COLO668 (cell line): ENCODE measurements around the gene NFIX.

ENCODE experiments used
- DNase-seq: peaks from one replicate; lab custom pipeline; 2025; ENCODE audit not compliant: unreplicated experiment; lab: John Stamatoyannopoulos, UW

NFIX gene

DNA sequence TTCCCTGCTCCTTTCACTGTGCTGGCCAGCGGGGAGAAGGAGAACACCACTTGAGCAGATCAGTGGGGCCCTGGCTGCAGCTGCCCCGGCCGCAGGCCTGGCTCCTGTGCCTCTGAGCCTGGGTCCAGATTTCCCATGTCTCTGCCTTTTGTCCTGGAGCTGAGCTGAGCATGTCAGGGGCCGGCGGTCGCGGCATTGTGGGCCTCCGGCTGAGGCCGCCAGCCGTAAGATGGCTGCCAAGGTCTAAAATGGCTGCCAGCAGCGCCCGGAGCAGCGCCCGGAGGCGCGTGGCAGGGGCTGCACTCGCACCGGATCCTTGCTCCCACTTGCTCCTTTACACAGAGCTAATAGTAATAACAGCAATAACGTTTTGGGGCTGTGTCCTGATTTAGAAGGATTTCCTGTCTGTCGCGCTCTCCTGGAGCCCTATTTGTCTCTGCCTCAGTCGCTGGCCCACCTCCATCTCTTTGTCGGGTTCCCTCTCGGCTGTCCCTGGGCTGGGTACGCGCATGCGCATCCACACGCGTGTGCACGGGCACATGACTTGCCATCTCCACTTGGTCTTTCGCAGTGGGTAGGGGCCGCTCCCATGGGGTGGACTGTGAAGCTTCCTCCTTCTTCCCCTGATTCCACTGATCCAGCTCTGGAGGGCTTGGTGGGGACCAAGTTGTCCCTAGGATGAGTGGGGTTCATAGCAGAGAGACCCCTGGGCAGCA is 75.3 kb downstream of the NFIX start:
- DNase-seq = no peak

DNA sequence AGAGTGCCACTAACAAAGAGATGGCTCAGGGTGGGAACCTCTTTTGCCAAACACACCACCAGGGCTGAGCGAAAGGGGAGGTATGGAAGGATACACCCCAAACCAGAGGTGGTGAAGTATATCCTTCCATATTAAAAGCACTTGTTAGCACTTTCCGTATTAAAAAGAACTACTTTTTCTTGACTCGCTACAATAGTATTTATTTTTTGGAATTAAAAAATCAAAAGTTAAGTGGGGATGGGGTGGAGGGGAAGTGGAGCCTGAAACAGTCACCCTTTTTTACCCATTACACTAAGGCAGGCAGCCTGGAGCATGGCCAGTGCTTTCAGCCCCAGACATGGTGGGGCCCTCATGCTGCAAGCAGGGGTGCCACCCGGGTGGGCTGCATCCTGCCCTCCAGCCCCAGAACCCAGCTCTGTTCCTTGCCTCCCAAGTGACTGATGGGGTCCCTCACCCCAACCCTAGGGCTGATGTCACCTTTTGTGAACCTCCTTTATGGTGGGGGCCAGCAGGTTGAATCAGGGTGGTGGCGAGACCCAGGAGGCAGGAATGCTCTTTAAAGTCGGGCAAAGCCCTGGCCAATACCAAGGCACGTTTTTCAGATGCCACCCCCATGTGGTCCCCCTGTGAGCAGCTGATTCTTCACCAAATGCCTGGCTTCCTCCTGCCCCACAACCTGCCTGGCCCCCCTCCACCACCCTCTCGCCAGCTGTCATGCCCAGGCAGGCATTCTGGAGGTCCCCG is 76.3 kb downstream of the NFIX start:
- DNase-seq = no peak

DNA sequence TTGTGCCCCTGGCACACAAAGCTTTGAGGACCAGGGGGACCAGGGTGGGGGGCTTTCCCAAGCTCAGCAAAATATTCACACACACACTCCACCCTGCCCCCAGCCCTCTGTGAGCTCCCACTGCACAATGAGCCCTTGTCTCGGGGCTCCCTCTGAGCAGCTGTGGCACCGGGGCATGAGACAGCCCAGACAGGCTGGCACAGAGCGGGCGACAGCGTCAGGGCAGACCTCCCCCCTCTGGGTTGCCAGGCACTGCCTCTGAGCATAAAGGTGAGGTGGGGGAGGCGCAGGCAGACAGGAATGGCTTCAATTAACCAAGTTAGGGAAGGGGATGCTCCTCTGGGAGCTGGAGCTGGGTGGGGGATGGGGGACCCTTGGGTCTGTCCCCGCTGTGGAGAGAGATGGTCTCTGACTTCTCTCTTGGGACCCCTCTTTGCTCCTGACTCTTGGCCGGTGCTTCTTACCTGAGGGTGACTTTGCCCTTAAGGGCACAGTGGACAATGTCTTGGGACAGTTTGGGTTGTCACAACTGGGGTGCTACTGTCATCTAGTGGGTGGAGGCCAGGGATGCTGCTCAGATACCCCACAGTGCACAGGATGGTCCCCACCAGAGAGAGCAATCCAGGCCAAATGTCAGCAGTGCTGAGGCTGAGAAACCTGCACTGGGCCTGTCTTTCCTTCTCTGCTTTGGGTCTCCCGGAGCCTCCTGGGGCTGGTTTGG is 77.1 kb downstream of the NFIX start:
- no peak for DNase-seq

DNA sequence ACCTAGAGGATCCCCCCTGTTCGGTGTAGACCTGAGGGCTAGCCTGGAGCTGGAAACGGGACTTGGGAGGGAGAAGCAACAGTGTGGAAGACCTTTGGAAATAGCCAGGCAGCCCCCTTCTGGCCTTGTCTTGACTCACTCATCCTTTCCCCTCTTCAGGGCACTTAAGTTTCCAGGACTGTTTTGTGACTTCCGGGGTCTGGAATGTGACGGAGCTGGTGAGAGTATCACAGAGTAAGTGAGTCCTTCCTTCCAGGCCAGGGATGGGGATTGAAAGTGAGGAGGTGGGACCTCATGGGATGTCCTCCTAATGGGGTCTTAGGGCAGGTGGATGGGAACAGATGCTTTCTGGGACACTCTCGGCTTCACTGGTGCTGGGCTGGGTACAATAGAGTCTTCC is 78.0 kb downstream of the NFIX start:
- no peak for DNase-seq

DNA sequence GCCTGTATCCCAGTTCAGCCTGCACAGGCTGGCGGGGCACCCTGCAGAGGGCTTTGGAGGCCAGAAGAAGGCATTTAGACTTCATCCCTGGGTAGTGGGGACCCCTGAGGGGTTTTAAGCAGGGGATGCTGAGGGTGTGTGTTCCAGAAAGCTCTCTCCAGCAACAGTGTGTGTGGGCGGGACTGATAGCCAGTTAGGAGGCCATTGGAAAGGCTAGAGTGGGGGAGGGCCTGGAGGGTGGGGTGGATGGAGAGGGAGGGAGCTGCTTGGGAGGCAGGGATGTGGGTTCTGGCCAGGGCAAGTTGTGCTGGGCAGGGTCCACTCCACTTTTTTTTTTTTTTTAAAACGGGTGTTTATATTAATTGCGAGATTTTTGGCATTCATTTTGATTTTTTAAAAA is 79.1 kb downstream of the NFIX start:
- DNase-seq = no peak

DNA sequence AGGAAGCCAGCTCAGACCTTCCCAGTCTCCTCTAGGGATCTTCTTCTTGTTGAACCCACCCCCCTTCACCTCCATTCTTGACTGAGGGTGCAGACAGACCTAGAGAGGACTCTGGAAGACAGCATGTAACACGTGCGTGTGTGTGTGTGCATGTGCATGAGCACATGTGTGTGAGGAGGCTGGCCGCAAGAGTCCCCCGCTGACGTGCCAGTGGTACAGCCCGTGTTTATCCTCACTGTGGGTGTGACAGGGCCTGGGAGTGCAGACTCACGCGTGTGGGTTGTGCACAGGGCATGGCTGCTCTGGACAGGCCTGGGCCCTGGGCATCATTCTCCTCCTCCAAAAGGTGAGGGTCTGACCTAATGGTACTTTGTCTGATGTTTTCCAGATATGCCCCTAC is 81.0 kb downstream of the NFIX start:
- DNase-seq = no peak

DNA sequence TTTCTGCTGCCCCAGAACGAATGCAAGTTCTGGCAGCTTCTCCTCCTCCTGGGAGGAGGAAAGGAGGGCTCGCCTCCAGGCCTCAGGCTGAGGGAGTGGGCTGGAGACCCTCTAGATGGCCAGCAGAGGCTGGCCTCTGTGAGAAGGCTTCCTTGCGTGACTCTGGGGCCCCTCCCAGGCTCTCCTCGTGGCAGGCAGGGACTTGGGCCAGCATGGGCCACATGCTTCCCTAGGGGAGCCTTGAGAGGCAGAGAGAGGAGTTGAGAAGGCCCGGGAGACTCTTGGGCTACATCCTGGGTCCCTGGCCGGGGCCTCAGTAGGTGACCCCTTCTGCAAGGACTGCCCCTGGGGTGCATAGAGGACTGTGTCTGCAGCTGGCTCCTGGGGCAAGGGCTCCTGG is 81.5 kb downstream of the NFIX start:
- DNase-seq = no peak

GRCh38 chr19:13077240-13077639 is 82.0 kb downstream of the NFIX start:
- no peak for DNase-seq

DNA sequence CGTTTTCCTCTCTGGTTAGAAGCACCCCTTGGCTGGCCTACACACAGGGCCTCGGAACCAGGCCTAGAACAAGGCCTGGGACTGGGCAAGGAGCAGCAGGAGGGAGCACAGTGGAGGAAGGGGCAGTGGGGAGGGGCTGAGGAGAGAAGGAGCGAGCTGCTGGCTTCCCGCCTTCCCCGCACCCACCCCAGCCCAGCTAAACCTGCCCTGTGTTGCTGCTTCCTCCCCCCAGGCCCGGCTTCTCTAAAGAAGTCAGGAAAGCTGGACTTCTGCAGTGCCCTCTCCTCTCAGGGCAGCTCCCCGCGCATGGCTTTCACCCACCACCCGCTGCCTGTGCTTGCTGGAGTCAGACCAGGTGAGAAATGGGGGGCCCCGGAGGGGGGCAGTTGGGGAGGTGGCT is 83.1 kb downstream of the NFIX start:
- no peak for DNase-seq

- no peak for DNase-seq
Measured at GRCh38 chr19:13078897-13079541, 83.7 kb downstream of the NFIX start.

- peak; percentile 42 for DNase-seq
Measured at GRCh38 chr19:13079542-13079986, 84.3 kb downstream of the NFIX start.

DNA sequence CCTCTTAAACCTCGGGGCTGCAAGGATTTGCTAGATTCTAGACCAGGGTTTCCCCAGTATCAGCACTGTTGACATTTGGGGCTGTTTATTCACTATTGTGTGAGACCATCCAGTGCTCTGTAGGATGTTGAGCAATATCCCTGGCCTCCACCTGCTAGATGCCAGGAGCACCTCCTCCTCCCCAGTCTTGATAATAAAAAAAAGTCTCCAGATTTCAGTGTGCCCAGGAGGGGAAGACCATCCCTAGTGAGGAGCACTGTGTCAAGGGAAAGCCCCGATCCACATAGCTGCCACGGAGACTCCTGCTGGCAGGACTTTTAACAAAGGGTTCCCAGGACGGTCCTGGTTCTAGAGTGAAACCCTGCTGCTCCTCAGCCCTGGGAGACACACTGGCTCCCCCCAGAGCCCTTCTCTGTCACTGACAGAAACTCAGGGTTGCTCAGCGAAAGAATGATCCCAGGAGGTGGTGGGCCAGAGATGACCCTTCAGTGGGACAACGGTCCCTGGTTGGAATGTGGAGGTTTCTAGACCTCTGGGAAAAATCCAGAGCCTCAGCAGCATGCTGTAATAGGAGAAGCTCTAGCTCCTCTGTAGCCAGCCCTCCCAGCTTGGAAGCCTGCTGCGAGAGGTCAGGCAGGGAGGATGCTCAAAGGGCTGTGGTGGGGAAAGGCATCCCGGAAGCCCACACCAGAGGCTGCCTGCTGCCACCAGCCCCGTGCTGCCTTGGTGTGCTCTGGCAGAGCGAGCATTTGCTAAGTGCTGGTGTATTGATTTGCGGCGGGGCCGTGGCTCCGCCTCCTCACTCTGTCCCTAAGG is 87.1 kb downstream of the NFIX start:
- DNase-seq = peak; percentile 80

- DNase-seq = no peak
Measured at GRCh38 chr19:13083008-13083404, 87.7 kb downstream of the NFIX start.

- no peak for DNase-seq
Measured at GRCh38 chr19:13083627-13084026, 88.4 kb downstream of the NFIX start.

- DNase-seq = no peak
Measured at GRCh38 chr19:13085666-13086065, 90.4 kb downstream of the NFIX start.

DNA sequence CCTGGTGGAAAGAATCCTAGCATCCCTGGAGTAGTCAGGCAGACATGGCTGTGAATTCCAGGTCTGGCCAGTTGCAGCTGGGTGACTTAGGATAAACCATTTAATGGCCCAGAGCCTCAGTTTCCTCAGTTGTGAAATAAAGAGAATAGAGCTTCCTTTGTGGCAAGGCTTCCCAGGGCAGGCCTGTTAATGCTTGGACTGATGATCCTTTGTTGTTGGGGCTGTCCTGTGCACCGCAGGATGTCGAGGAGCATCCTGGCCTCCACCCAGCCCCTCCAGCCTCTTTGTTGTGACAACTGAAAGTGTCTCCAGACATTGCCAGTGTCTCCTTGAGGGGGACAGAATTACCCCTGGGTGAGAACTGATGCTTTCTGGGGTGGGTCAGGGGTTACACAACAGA is 91.1 kb downstream of the NFIX start:
- no peak for DNase-seq

- no peak for DNase-seq
Measured at GRCh38 chr19:13087295-13087694, 92.0 kb downstream of the NFIX start.

GRCh38 chr19:13087795-13088537 is 92.7 kb downstream of the NFIX start:
- DNase-seq = no peak

- peak; percentile 14 for DNase-seq
Measured at GRCh38 chr19:13089139-13089856, 94.0 kb downstream of the NFIX start.
